A549 treated with dexamethasone at 1 μM for 4 hours (cell line): ENCODE results near the gene PRKCQ. TPM values are rescaled to one million over a fixed set of nuclear protein-coding genes. Genes with fewer than 3 reads are reported as not detected.

Experiments
- total RNA-seq: library from RNA; stranded (reverse); fragments of 200-300 nt; extraction: Qiagen RNA extraction; gene quantifications from 5 replicates; pipeline ENCODE4 v1.2.3, GENCODE V29; 2022

The PRKCQ gene
- 3.9 to 4.5 TPM (median 4.2 TPM) in 5 replicates for total RNA-seq

DNA sequence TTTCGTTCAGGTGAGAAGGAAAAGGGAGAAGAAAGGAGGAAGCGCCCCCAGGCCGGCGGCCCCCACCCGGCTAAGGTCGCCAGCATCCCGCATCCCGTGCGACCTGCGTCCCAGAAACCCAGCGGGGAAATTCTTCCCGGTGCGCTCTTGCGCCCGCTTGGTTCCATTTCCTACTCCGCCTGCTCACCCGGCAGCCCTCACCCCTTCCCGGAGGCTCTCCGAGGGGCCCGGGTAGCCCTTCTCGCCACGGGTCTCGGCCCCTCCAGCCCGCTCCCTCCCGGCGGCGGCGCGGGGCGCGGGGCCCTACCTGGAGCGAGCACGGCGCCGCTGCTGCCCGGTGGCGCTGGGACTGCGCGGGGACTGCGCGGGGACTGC is at the start of gene PRKCQ:
PRKCQ (minus strand) TSS at position 373 of the 375 bp plus-strand sequence. CDS start 65,141 bp downstream, outside the sequence.

